Natural killer cell treated with Interleukin-12 subunit alpha and Interleukin-12 subunit beta and Interleukin-15 and Interleukin-18, amount 100 ng/mL, for 72 hours (primary cell): Measurements from ENCODE around the gene MIER2. TPM values are rescaled to one million over a fixed set of nuclear protein-coding genes. Genes with fewer than 3 reads are reported as not detected.

Experiments
- ATAC-seq, 2 donors: fragments of 150-1000 bp; cut with Tn5 transposase in 1 of 2; sonication (Bioruptor Pico), chemical (Tn5 transposase) in 1 of 2; 2 replicates each; pipeline ENCODE4 v1.10.0; 2021
- DNase-seq: peaks from one replicate; pipeline ENCODE4 v3.0.0; 2022; ENCODE audit warnings: low spot score
- H3K27ac Mint-ChIP-seq, 2 donors: 1 replicate in 1 of 2; 2 replicates in 1 of 2; pipeline ENCODE4 v1.8.0; 2022; ENCODE audit warnings: mixed read lengths in 2 of 2, mild to moderate bottlenecking in 1 of 2, moderate library complexity in 1 of 2
- H3K27me3 Mint-ChIP-seq, 2 donors: 1 replicate in 1 of 2; 2 replicates in 1 of 2; pipeline ENCODE4 v1.8.0; 2022; ENCODE audit warnings: mixed read lengths in 2 of 2
- H3K36me3 Mint-ChIP-seq: one replicate; pipeline ENCODE4 v1.8.0; 2022; ENCODE audit warnings: mixed read lengths
- H3K4me1 Mint-ChIP-seq, 2 donors: 1 replicate in 1 of 2; 2 replicates in 1 of 2; pipeline ENCODE4 v1.8.0; 2022; ENCODE audit warnings: low read depth in 2 of 2, mixed read lengths in 2 of 2, mild to moderate bottlenecking in 1 of 2
- H3K4me3 Mint-ChIP-seq: one replicate; pipeline ENCODE4 v1.8.0; 2022; ENCODE audit warnings: mixed read lengths
- H3K9me3 Mint-ChIP-seq: 2 replicates; pipeline ENCODE4 v1.8.0; 2022; ENCODE audit warnings: mixed read lengths
- total RNA-seq, 2 donors: library from RNA; stranded (reverse); gene quantifications; one replicate each; pipeline ENCODE4 v1.2.3, GENCODE V29; 2022

MIER2 gene
- total RNA-seq, 2 donors from 2014 or later: 26.2 to 39.4 TPM

DNA sequence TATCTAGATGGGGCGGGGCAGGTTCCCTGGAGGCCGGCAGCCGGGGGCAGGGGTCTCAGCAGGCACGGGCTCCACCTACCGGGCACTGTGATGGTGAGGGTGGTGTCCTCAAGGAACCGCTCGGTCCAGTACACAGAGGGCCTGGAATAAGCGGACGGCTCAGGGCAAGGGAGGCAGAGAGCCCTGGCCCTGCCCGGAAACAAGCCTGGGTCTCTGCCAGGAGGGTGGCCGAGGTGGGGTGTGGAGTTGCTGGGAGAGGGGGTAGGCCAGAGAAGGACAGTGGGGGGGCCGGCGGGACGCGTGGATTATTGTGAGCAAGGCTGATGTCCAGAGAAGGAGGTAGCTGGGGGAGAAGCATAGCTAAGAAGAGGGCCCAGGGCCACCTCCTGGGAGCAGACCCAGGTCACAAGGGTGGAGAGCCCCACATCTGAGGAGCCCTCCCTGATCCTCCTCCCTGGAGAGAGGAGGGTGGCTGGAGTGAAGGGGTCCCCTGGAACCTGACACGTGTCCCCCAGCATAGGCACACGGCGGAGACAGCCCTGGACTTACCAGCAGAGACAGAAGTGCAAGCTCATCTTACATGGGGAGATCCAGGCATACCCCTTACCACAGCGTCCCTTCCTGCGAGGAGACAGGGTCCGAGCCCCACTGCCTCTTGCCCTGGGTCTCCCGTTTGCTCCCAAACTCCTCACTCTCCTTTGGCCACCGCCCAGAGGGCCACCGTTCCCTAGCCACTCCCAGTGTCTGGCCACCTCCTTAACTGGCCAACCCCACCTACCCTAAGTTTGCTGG, 29.0 kb upstream of the MIER2 start:
- Mint-ChIP-seq H3K27me3 (peaks cover 8 to 11% of the 10 kb centered on the region in 2 donors), H3K4me1 (no peaks in the 10 kb centered on the region), H3K4me3 (no peak overlapping the region)

DNA sequence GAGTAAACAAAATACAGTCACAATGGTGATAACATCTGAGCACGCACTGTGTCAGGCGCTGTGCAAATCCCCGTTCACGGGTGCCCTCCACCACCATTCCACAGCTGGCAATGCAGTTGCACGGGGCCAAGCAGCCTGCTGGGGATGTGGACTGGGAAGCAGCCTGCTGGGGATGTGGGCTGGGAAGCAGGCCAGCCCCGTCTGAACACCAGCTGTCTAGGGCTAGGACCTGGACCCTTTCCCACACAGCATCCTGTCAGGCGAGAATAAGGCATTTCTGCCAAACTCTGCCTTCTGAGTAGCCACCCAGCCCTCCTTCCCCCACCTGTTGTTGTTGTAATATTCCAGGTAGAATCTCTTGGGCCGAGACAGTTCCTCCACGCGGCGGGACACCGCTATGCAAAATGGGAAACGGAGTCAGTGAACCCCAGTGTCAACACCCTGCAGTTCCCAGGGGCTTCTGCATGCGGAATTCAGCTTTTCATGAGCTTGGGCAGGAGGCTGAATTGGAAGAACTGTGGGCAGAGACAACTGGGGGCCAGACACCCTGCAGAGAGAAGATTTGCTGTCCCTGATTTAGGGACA, 27.8 kb upstream of the MIER2 start:
- Mint-ChIP-seq H3K4me3 (no peak overlapping the region), H3K9me3 (no peaks in the 10 kb centered on the region), H3K36me3 (no peaks in the 10 kb centered on the region), H3K27me3 (peaks cover 8% of the 10 kb centered on the region in 2 donors), H3K4me1 (no peaks in the 10 kb centered on the region), H3K27ac (no peak overlapping the region)
- ATAC-seq (no peak), DNase-seq (no peak)

More for the DNA sequence above, 29.0 kb upstream of the MIER2 start:
- no peak overlapping the region for H3K27ac Mint-ChIP-seq
- H3K36me3 Mint-ChIP-seq: no peaks in the 10 kb centered on the region
- ATAC-seq (no peak), DNase-seq (no peak)
- no peaks in the 10 kb centered on the region for H3K9me3 Mint-ChIP-seq

DNA sequence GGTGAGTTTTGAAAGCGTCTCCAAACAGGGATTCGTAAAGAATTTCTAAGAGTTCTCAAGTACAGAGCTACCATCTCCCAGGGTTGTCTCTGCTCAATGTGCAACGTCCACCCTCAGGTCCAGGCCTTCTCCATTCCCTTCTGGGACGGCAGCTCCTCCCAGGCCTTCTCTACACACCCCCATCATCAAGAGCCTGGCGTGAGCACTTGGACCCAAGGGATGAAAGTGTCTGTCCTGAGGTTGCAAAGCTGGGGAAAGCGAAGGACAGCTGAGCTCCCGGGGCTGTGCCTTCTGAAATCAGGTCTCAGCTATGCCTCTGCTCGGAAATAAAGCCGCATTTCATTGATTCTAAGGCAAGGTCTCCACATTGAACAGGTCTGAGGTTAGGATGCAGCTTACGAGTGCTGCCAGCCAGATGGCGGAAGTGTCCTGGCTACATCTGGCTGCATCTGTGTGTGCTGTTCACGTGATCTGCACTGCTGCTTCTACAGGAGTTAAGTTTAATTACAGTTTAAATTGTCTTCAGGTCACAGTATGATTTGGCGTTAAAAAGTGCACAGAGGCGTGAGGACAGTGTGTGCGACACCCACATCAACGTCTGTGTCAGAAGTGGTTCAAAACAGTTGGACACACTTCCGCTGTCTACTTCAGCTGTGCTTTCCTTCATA, 27.0 kb upstream of the MIER2 start:
- H3K9me3 Mint-ChIP-seq: no peaks in the 10 kb centered on the region
- H3K4me3 Mint-ChIP-seq: no peak overlapping the region
- no peaks in the 10 kb centered on the region for H3K36me3 Mint-ChIP-seq
- no peak overlapping the region for H3K27ac Mint-ChIP-seq
- DNase-seq: no peak
- H3K4me1 Mint-ChIP-seq: no peaks in the 10 kb centered on the region
- ATAC-seq: no peak
- peaks cover 8 to 15% of the 10 kb centered on the region in 2 donors for H3K27me3 Mint-ChIP-seq

DNA sequence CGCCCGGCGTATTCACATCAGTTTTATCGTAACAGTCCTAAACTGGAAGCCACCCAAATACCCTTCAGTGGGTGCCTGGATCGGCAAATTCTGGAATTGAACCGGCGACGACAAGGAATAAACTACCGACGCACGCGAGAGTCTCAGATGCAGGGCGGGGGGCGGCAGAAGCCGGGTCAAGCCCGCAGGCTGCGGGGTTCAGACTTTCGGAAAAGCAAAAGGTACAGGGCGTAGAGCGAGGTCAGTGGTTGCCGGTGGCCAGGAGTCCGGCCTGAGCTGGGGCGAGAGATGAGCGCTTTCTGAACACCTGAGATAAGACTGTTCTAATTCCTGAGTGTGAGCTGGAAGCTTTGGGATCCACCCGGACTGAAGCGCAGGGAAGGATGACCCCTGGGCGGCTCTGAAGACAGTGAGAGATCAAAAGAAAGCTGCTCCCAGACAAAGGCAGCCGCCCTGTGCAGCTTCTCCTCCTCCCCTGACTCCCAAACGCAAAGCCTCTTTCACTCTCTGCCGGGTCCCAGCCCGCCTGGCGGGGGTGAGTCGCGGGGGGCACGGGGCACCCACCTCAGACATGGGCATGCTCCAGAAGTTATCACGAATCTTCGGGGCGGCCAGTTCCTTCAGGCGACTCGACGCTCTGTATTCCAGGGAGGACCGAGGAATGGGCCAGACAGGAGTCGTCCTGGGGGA, 26.2 kb upstream of the MIER2 start:
- H3K4me3 Mint-ChIP-seq: no peak overlapping the region
- H3K4me1 Mint-ChIP-seq: no peaks in the 10 kb centered on the region
- peaks cover 8 to 18% of the 10 kb centered on the region in 2 donors for H3K27me3 Mint-ChIP-seq
- H3K36me3 Mint-ChIP-seq: no peaks in the 10 kb centered on the region
- DNase-seq (no peak), ATAC-seq (no peak)
- H3K9me3 Mint-ChIP-seq: no peaks in the 10 kb centered on the region
- no peak overlapping the region for H3K27ac Mint-ChIP-seq

DNA sequence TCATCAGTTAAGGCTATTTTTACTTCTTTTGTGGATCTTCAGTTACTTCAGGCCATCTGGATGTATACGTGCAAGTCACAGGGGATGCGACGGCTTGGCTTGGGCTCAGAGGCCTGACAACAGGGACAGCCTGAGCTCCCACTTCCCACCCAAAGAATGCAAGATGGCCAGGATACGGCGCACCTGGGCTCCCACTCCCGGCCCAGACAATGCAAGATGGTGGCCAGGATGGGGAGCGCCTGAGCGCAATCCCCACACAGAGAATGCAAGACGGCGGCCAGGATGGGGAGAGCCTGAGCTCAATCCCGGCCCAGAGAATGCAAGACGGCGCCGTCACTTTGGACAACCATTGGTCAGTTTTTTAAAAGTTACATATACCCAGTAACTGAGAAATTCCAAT, 25.3 kb upstream of the MIER2 start:
- DNase-seq: no peak
- H3K36me3 Mint-ChIP-seq: no peaks in the 10 kb centered on the region
- H3K4me3 Mint-ChIP-seq: no peak overlapping the region
- peaks cover 8 to 18% of the 10 kb centered on the region in 2 donors for H3K27me3 Mint-ChIP-seq
- no peak overlapping the region for H3K27ac Mint-ChIP-seq
- ATAC-seq: no peak
- no peaks in the 10 kb centered on the region for H3K4me1 Mint-ChIP-seq
- no peaks in the 10 kb centered on the region for H3K9me3 Mint-ChIP-seq

DNA sequence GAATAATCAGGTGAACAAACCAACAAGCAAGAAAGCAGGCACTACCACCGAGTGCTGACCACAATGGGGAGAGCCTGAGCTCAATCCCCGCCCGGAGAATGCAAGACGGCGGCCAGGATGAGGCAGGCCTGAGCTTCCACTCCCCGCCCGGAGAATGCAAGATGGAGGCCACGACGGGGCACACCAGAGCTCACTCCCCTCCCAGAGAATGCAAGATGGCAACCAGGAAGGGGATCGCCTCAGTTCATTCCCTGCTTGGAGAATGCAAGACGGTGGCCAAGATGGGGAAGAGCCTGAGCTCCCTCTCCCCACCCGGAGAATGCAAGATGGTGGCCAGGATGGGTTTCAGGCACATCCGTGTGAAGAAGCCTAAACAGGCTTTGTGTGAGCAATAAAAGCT, 24.7 kb upstream of the MIER2 start:
- Mint-ChIP-seq H3K27me3 (peaks cover 8 to 18% of the 10 kb centered on the region in 2 donors), H3K9me3 (no peaks in the 10 kb centered on the region), H3K36me3 (no peaks in the 10 kb centered on the region), H3K27ac (no peak overlapping the region), H3K4me3 (no peak overlapping the region), H3K4me1 (no peaks in the 10 kb centered on the region)
- ATAC-seq: no peak
- DNase-seq: no peak

DNA sequence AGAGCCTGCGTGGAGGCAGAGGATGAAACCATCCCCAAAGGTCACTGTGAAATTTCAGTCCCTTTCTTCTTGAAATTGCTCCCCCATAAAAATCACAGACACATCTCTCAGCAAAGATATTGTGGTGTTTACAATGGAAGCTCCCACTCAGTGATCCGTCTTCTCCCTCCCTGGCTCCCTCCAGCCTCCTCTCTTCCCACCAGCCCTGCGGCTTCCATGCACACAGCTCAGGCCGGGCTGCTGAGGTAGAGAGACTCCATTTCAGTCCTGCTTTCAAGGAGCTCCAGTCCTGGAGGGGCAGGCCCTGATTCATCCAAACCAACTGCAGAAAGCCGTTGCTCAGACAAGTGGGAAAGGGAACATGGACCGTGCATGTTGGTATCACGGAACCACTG, 24.0 kb upstream of the MIER2 start:
- DNase-seq (no peak), ATAC-seq (no peak)
- no peak overlapping the region for H3K4me3 Mint-ChIP-seq
- H3K27ac Mint-ChIP-seq: no peak overlapping the region
- no peaks in the 10 kb centered on the region for H3K9me3 Mint-ChIP-seq
- no peaks in the 10 kb centered on the region for H3K36me3 Mint-ChIP-seq
- peaks cover 8 to 18% of the 10 kb centered on the region in 2 donors for H3K27me3 Mint-ChIP-seq
- no peaks in the 10 kb centered on the region for H3K4me1 Mint-ChIP-seq

DNA sequence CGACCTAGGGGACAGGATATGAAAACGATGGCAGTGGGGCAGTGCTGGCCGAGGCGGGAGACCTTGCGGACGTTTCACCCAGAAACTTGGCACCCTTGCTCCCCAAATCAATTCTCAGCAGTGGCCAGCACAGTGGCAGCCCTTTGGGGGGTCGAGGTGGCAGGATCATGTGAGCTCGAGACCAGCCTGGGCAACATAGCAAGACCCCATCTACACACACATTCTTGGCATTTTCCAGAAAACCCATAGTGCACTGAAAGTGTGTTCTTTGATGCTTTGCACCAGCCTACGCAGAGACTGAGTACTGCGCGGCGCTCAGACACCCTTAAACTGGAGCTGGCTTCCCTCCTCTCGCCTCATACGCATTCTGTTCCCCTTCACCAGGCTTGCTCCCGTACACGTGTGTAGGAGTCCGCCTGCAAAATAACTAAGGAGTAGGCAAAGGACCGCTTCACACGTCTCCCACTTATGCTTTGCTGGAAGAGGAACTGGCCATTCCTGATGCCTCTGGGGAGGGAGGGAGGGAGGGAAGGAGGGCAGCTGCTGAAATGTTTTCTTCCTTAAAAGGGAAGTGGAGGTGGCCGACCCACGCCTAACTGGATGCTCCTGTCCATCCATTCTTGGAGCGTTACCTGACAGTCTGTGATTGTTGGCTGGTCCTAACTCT, 23.5 kb upstream of the MIER2 start:
- H3K27me3 Mint-ChIP-seq: peaks cover 8 to 18% of the 10 kb centered on the region in 2 donors
- H3K4me3 Mint-ChIP-seq: no peak overlapping the region
- H3K4me1 Mint-ChIP-seq: no peaks in the 10 kb centered on the region
- H3K27ac Mint-ChIP-seq: no peak overlapping the region
- DNase-seq (no peak), ATAC-seq (no peak)
- H3K9me3 Mint-ChIP-seq: no peaks in the 10 kb centered on the region
- H3K36me3 Mint-ChIP-seq: no peaks in the 10 kb centered on the region

DNA sequence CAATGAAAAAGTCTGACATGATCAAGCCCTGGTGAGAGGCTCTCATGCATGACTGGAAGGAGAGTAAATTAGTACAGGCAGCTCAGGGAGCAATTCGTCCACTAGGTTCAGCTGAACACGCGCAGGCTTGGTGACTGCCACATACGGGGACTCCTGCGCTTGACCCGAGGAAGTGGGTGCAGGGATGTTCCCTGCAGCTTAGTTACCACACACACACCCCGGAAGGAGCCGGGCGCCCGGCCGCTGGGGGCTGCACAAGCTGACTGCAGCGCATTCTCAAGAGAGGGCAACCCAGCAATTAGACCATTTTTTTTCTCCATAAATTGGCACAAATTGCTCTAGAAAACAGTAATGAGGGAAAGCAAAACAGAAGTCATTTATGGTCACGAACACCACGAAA, 23.0 kb upstream of the MIER2 start:
- DNase-seq (no peak), ATAC-seq (no peak)
- no peak overlapping the region for H3K4me3 Mint-ChIP-seq

DNA sequence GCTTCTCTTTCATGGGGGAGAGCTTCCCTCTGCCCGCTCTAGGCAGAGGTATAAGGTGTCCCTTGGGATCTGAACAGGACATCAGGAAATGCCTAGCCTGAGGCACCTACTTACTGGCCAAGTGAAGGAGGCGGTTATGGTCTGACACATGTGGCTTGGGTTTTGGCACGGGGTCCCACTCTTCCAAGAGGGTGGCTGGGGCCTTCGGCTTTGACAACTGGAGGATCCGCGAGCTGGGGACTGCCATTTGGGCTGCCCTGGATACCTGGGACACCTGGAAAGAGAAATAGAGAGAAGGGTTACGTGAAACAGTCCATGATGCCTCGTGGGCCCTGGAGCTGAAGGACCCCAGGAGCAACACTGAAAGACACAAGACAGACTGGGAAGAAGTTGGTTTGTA, 22.4 kb upstream of the MIER2 start:
- ATAC-seq (no peak), DNase-seq (no peak)
- peaks cover 7 to 20% of the 10 kb centered on the region in 2 donors for H3K27me3 Mint-ChIP-seq
- H3K4me1 Mint-ChIP-seq: no peaks in the 10 kb centered on the region
- H3K9me3 Mint-ChIP-seq: no peaks in the 10 kb centered on the region
- H3K27ac Mint-ChIP-seq: no peak overlapping the region
- H3K4me3 Mint-ChIP-seq: no peak overlapping the region
- H3K36me3 Mint-ChIP-seq: no peaks in the 10 kb centered on the region

More for the DNA sequence above, 23.0 kb upstream of the MIER2 start:
- H3K27me3 Mint-ChIP-seq: peaks cover 8 to 20% of the 10 kb centered on the region in 2 donors
- H3K27ac Mint-ChIP-seq: no peak overlapping the region
- no peaks in the 10 kb centered on the region for H3K4me1 Mint-ChIP-seq
- no peaks in the 10 kb centered on the region for H3K36me3 Mint-ChIP-seq
- no peaks in the 10 kb centered on the region for H3K9me3 Mint-ChIP-seq

DNA sequence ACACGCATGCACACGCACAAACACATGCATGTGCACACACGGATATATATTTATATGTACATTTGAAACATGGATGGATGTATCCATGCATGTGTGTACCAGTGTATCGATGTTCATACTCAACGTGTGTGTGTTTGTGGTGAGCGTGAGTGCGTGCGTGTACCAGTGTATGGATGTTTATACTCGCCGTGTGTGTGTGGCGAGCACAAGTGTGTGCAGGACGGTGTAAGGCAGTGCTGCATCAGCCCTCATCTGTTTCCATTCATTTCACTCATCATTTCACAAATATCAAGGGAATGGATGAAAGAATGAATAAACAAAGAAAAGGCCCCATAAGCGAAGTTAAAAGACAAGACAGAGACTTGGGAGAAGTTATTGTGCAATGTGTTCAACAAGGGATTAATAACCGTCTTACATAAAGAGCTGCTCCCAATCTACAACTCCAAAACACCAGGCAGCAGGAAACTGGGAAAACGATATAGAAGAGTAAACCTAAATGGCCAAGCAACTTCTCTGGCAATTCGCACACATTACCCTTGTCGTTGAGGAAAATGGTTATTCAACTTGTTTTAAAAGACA, 21.7 kb upstream of the MIER2 start:
- Mint-ChIP-seq H3K4me3 (no peak overlapping the region), H3K27ac (no peak overlapping the region), H3K27me3 (peaks cover under 1 to 16% of the 10 kb centered on the region in 2 donors), H3K36me3 (no peaks in the 10 kb centered on the region), H3K4me1 (no peaks in the 10 kb centered on the region), H3K9me3 (no peaks in the 10 kb centered on the region)
- ATAC-seq: no peak
- DNase-seq: no peak

DNA sequence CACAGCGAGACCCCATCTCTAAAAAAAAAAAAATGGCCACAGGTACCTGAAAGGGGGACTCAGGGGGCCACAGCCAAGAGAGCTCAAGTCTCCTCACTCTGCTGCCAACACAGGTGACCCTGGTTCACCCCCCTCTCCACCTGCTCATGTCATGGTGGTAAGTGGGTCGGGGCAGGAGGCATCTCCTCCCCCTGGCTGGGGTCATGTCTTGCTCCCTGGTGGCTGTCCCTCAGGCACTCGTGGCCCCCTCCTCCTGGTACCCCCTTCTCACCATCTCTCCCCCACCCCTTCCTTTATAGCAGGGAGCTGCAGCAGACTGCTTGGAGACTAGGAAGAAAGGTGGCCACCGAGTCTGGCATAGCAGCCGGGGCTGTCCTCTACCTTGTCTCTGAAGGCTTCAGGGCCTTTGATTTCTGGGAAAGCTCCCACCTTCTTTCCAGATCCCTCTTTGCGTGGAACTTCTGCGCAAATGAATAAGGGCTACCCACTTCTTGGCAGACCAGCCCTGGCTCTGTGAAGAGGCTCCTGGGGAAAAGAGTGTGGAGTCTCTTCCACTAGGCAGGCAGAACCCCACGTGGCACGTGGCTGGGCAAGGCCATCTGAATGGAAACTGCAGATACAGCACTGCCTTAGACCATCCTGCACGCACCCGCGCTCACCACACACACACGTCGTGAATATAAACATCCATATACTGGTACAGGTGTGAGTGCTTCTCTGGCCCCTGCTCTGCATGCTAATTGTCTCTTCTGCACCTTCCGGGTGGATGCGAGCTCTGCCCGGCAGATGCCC, 20.1 kb upstream of the MIER2 start:
- Mint-ChIP-seq H3K4me3 (no peak overlapping the region), H3K27me3 (peaks cover 0 to 16% of the 10 kb centered on the region in 2 donors), H3K9me3 (no peaks in the 10 kb centered on the region)

More for the DNA sequence above, 20.1 kb upstream of the MIER2 start:
- H3K27ac Mint-ChIP-seq: no peak overlapping the region
- DNase-seq (no peak), ATAC-seq (no peak)
- H3K36me3 Mint-ChIP-seq: no peaks in the 10 kb centered on the region
- no peaks in the 10 kb centered on the region for H3K4me1 Mint-ChIP-seq
